ENCODE results near the gene CDK2. TPM values are rescaled to one million over a fixed set of nuclear protein-coding genes. Genes with fewer than 3 reads are reported as not detected.
"Not testable (repeated sequence)": the region's sequence is repeated elsewhere in the genome, so short reads cannot be mapped to it uniquely, and the experiment has no call there.

The CDK2 gene
- total RNA-seq, 2 experiments from 2014 or later, result 121 to 126 TPM

GRCh38 chr12:56001487-56002100 is 35.0 kb downstream of the CDK2 start:
- no peak overlapping the region for H3K4me3 Mint-ChIP-seq
- intact Hi-C loops (cut with micrococcal nuclease), result no loop called here
- CTCF ChIA-PET, result no interaction called here
- no peaks in the 10 kb centered on the region for H3K9me3 Mint-ChIP-seq
- H3K27me3 Mint-ChIP-seq (ENCODE audit: low read depth), result peaks cover 13% of the 10 kb centered on the region
- no peak overlapping the region for H3K27ac Mint-ChIP-seq
- H3K36me3 Mint-ChIP-seq (ENCODE audit: low read depth), result no peaks in the 10 kb centered on the region
- DNase-seq, result no peak
- H3K4me1 Mint-ChIP-seq (ENCODE audit: low read depth), result peaks cover 16% of the 10 kb centered on the region

DNA sequence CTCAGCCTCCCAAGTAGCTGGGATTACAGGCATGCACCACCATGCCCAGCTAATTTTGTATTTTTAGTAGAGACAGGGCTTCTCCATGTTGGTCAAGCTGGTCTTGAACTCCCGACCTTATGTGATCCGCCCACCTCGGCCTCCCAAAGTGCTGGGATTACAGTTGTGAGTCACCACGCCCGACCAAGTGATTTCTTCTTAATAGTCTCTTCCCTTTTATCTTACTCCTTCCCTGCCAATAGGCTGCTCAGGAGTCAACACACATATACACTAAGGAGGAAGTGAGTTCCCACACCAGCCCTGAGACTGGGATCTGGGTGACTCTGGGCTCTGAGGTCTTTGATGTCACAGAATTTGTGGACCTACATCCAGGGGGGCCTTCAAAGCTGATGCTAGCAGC is 36.7 kb downstream of the CDK2 start:
- H3K9me3 Mint-ChIP-seq; H3K27ac Mint-ChIP-seq; DNase-seq; H3K36me3 Mint-ChIP-seq (ENCODE audit: low read depth); intact Hi-C loops (cut with micrococcal nuclease); H3K27me3 Mint-ChIP-seq (ENCODE audit: low read depth); H3K4me3 Mint-ChIP-seq: not testable (repeated sequence)
- H3K4me1 Mint-ChIP-seq (ENCODE audit: low read depth), result peaks cover 16% of the 10 kb centered on the region
- CTCF ChIA-PET, result interaction anchor here (0.6 to 1.1 kb wide), 5 partner anchors 11 to 266 kb away, joined by 3 to 4 read pairs (median 3); no protein-coding TSS in a partner anchor

GRCh38 chr12:56004211-56004610 is 37.6 kb downstream of the CDK2 start:
- no peaks in the 10 kb centered on the region for H3K9me3 Mint-ChIP-seq
- no peak overlapping the region for H3K27ac Mint-ChIP-seq
- peaks cover 20% of the 10 kb centered on the region for H3K4me1 Mint-ChIP-seq (ENCODE audit: low read depth)
- H3K36me3 Mint-ChIP-seq (ENCODE audit: low read depth), result no peaks in the 10 kb centered on the region
- H3K27me3 Mint-ChIP-seq (ENCODE audit: low read depth), result no peaks in the 10 kb centered on the region
- no peak overlapping the region for H3K4me3 Mint-ChIP-seq
- intact Hi-C loops (cut with micrococcal nuclease), result no loop called here
- DNase-seq, result no peak
- CTCF ChIA-PET, result interaction anchor here (1.1 kb wide), 1 partner anchor 40 kb away, joined by 4 read pairs; no protein-coding TSS in a partner anchor

GRCh38 chr12:56007564-56008559 is 41.2 kb downstream of the CDK2 start:
- intact Hi-C loops (cut with micrococcal nuclease), result loop anchor here (1.0 kb wide), 3 partner anchors 12 to 35 kb away; partner anchors contain the start of gene RPS26
- Mint-ChIP-seq H3K36me3 (ENCODE audit: low read depth) (no peaks in the 10 kb centered on the region), H3K27ac (peak overlapping the region; percentile 76), H3K9me3 (no peaks in the 10 kb centered on the region), H3K27me3 (ENCODE audit: low read depth) (no peaks in the 10 kb centered on the region), H3K4me1 (ENCODE audit: low read depth) (peaks cover 22% of the 10 kb centered on the region), H3K4me3 (peak overlapping the region; percentile 90)
- DNase-seq, result peak; percentile 64
- CTCF ChIA-PET, result interaction anchor here (0.8 to 1.8 kb wide), 3 partner anchors 12 to 270 kb away, joined by 3 to 8 read pairs (median 8); no protein-coding TSS in a partner anchor

DNA sequence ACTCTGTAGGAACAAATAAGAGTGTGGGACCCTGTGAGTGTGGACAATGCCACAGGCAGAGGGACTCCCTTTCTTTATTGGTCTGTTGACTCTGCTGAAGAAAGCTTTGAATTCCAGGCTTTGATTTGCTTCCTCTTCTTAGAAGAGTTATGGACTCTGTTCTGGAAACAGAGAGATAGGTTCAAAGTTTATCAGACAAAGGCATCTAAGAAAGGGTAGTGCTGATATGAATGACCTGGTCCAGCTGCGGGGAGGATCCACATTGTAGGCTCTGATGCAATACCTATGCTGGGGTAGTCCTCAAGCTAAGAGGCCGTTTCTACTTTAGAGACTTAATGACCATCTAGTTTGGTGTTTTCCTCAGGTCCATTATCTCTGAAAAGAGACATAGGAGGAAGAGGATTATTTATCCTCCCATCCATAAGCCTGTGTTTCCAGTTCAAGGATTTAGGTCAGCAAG is 43.5 kb downstream of the CDK2 start:
- no peak for DNase-seq
- Mint-ChIP-seq H3K4me3 (no peak overlapping the region), H3K4me1 (ENCODE audit: low read depth) (peaks cover 22% of the 10 kb centered on the region), H3K27ac (no peak overlapping the region), H3K9me3 (no peaks in the 10 kb centered on the region), H3K36me3 (ENCODE audit: low read depth) (peaks cover 5% of the 10 kb centered on the region), H3K27me3 (ENCODE audit: low read depth) (no peaks in the 10 kb centered on the region)
- CTCF ChIA-PET, result interaction anchor here (0.7 to 5.4 kb wide), 5 partner anchors 12 to 1082 kb away, joined by 3 to 40 read pairs (median 5); no protein-coding TSS in a partner anchor
- intact Hi-C loops (cut with micrococcal nuclease), result no loop called here

DNA sequence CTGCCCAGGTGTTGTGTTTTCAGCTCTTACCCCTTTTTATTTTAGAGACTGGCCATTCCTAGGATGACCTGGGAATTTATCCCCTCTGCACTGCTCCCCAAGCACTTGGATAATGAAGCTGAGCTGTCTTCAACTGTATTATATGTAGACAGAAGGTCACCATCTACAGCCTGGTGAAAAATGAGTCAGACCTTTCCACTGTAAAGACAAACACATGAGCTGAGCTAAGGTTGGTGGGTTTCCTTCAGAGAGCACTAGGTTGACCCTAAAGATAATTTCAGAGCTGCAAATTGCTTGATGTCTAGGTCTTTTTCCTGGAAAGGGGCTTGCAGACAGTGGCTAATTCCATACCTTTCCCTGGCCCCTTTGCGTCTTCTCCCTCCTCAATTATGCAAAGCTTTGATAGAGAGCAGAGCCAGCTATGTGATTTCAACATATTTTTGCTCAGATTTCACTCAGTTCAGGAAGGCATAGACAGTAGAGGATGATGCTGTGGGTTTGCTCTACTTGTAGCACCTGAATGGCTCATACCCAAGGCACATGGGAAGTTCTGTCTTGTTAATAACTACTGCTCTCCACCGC is 45.0 kb downstream of the CDK2 start:
- Mint-ChIP-seq H3K27ac (no peak overlapping the region), H3K27me3 (ENCODE audit: low read depth) (no peaks in the 10 kb centered on the region), H3K9me3 (no peaks in the 10 kb centered on the region), H3K36me3 (ENCODE audit: low read depth) (peaks cover 5% of the 10 kb centered on the region), H3K4me1 (ENCODE audit: low read depth) (peaks cover 20% of the 10 kb centered on the region), H3K4me3 (no peak overlapping the region)
- CTCF ChIA-PET, result interaction anchor here (0.7 to 5.4 kb wide), 5 partner anchors 8 to 29 kb away, joined by 3 to 40 read pairs (median 5); partner anchors contain the start of gene IKZF4
- DNase-seq, result no peak
- intact Hi-C loops (cut with micrococcal nuclease), result no loop called here

DNA sequence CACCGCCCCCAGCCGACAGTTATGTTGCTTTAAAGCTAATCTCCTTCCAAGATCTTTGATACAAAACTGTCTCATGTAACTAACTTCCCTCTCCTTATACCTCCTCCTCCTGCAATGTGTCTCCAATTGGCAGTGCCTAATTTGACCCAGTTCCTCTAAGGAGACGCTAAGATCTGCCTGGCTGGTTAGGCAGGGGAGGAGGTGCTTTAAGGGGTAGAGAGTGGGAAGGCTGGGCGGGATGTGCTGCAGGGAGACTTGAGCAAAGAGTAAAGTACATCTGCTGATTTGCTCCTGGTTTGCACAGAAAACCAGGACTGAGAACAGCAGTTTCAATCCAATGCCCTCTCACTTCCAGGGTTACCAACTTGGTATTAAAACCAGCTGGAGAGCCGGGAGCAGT is 46.9 kb downstream of the CDK2 start:
- peaks cover 5% of the 10 kb centered on the region for H3K36me3 Mint-ChIP-seq (ENCODE audit: low read depth)
- H3K27ac Mint-ChIP-seq, result no peak overlapping the region
- H3K27me3 Mint-ChIP-seq (ENCODE audit: low read depth), result no peaks in the 10 kb centered on the region
- H3K4me1 Mint-ChIP-seq (ENCODE audit: low read depth), result peaks cover 11% of the 10 kb centered on the region
- CTCF ChIA-PET, result interaction anchor here (0.9 to 5.4 kb wide), 3 partner anchors 11 to 17 kb away, joined by 3 to 40 read pairs (median 6); no protein-coding TSS in a partner anchor
- DNase-seq, result no peak
- H3K4me3 Mint-ChIP-seq, result no peak overlapping the region
- intact Hi-C loops (cut with micrococcal nuclease), result no loop called here
- no peaks in the 10 kb centered on the region for H3K9me3 Mint-ChIP-seq

DNA sequence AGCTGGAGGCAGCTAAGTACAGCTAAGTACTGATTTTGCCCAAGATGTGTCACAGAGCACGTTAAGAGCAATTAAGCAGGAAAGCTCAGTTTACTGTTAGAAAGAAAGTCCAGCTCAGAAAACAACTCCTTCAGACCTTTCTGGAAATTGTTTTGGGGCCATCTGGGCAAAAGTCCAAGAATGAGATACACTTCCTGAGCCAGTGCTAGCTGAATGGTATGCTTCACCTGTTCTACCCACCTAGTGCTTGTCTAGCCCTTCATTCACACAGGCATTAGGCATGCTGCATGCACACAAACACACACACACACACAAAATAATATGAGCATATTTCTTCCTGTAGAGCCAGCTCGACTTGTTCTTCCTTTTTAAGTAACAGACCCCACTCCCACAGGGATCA is 47.6 kb downstream of the CDK2 start:
- Mint-ChIP-seq H3K4me3 (no peak overlapping the region), H3K4me1 (ENCODE audit: low read depth) (peaks cover 7% of the 10 kb centered on the region), H3K27me3 (ENCODE audit: low read depth) (no peaks in the 10 kb centered on the region), H3K27ac (no peak overlapping the region), H3K9me3 (no peaks in the 10 kb centered on the region), H3K36me3 (ENCODE audit: low read depth) (peaks cover 5% of the 10 kb centered on the region)
- intact Hi-C loops (cut with micrococcal nuclease), result no loop called here
- CTCF ChIA-PET, result interaction anchor here (0.9 to 5.4 kb wide), 3 partner anchors 11 to 18 kb away, joined by 3 to 40 read pairs (median 6); no protein-coding TSS in a partner anchor
- DNase-seq, result no peak

DNA sequence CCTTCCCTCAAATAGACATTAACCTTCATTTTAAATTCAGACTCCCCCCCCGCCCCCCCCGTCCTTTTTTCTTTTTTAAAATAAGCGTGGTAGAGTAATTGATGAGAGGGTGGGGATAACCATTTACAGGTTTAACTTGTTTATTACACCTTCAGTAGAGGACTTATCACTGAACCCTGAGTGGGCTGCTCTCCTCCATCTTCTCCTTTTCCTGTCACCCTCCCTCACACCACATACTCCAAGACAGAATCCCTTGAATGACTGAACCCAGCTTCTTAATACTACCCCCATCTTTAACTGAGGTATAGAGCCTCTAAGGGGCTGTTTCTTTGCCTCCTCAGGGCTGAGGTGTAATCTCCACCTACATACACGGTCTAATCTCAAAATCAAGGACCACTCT is 50.6 kb downstream of the CDK2 start:
- intact Hi-C loops (cut with micrococcal nuclease), result no loop called here
- peaks cover 8% of the 10 kb centered on the region for H3K36me3 Mint-ChIP-seq (ENCODE audit: low read depth)
- CTCF ChIA-PET, result interaction anchor here (0.5 kb wide), 1 partner anchor 11 kb away, joined by 3 read pairs; no protein-coding TSS in a partner anchor
- H3K27ac Mint-ChIP-seq, result no peak overlapping the region
- H3K9me3 Mint-ChIP-seq, result no peaks in the 10 kb centered on the region
- no peak overlapping the region for H3K4me3 Mint-ChIP-seq
- no peaks in the 10 kb centered on the region for H3K27me3 Mint-ChIP-seq (ENCODE audit: low read depth)
- no peak for DNase-seq
- H3K4me1 Mint-ChIP-seq (ENCODE audit: low read depth), result peaks cover 24% of the 10 kb centered on the region

GRCh38 chr12:56018356-56018755 is 51.7 kb downstream of the CDK2 start:
- no peak for DNase-seq
- H3K27me3 Mint-ChIP-seq (ENCODE audit: low read depth), result no peaks in the 10 kb centered on the region
- no peak overlapping the region for H3K4me3 Mint-ChIP-seq
- CTCF ChIA-PET, result interaction anchor here (3.0 kb wide), 1 partner anchor 22 kb away, joined by 11 read pairs; the partner anchor contains the start of gene SUOX
- H3K4me1 Mint-ChIP-seq (ENCODE audit: low read depth), result peaks cover 28% of the 10 kb centered on the region
- no peaks in the 10 kb centered on the region for H3K9me3 Mint-ChIP-seq
- intact Hi-C loops (cut with micrococcal nuclease), result no loop called here
- no peak overlapping the region for H3K27ac Mint-ChIP-seq
- H3K36me3 Mint-ChIP-seq (ENCODE audit: low read depth), result peaks cover 8% of the 10 kb centered on the region

GRCh38 chr12:56020423-56021184 is 54.0 kb downstream of the CDK2 start, which contains the start of gene IKZF4:
Gene IKZF4 (plus strand): TSS chr12:56021043. CDS start chr12:56021494, 451 bp downstream.
- H3K36me3 Mint-ChIP-seq (ENCODE audit: low read depth), result peaks cover 7% of the 10 kb centered on the region
- peak within 1 kb of the TSS; percentile 80 for H3K27ac Mint-ChIP-seq
- peak within 1 kb of the TSS; percentile 84 for H3K4me3 Mint-ChIP-seq
- DNase-seq, result peak; percentile 44
- CTCF ChIA-PET, result interaction anchor here (0.5 to 3.6 kb wide), 5 partner anchors 9 to 1092 kb away, joined by 3 to 14 read pairs (median 7); partner anchors contain the start of gene SUOX
- H3K9me3 Mint-ChIP-seq, result no peaks in the 10 kb centered on the region
- peaks cover 30% of the 10 kb centered on the region for H3K4me1 Mint-ChIP-seq (ENCODE audit: low read depth)
- intact Hi-C loops (cut with micrococcal nuclease), result loop anchor here (1.0 kb wide), 2 partner anchors 12 to 21 kb away; partner anchors contain the start of gene RPS26
- no peaks in the 10 kb centered on the region for H3K27me3 Mint-ChIP-seq (ENCODE audit: low read depth)

Measured in activated naive CD4-positive, alpha-beta T cell treated with anti-CD3 and anti-CD28 coated beads for 36 hours (primary cell).